Coronary artery (tissue), 2 donors: ENCODE measurements around the gene ANAPC5.
"Not testable (repeated sequence)": the region's sequence is repeated elsewhere in the genome, so short reads cannot be mapped to it uniquely, and the experiment has no call there.

ENCODE experiments used
- DNase-seq: peaks from one replicate; pipeline ENCODE4 v3.0.0-alpha.2; 2017; ENCODE audit warnings: low spot score
- H3K27ac ChIP-seq, 2 donors: fragments of 200-600 bp; sonication (generic); one replicate each; pipeline ENCODE4 v1.5.1; 2016 to 2019
- H3K4me3 ChIP-seq: fragments of 200-600 bp; sonication (generic); 2 replicates; pipeline ENCODE4 v1.5.1; 2016; ENCODE audit warnings: mild to moderate bottlenecking, moderate library complexity
- TF ChIP-seq, protein P1 (sequence below): fragments of 200-600 bp; sonication (generic); IDR thresholded peaks from one replicate; pipeline ENCODE4 v1.5.1; 2019; ENCODE audit warnings: antibody characterized with exemption

The ANAPC5 gene

DNA sequence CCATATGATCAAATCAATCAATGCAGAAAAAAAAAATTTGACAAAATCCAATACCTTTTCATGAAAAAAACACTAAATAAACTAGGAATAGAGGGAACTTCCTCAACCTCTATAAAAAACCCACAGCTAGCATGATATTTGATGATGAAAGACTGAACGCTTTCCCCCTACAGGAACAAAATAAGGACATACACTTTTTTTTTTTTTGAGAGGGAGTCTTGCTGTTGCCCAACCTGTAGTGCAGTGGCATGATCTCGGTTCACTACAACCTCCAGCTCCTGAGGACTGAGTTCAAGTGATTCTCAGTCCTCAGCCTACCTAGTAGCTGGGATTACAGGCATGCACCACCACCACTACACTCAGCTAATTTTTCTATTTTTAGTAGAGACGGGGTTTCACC lies 37.8 kb downstream of the ANAPC5 start:
- no peak overlapping the region for H3K4me3 ChIP-seq
- no peak overlapping the region for H3K27ac ChIP-seq
- no peak for DNase-seq
- TF ChIP-seq, protein P1, sequence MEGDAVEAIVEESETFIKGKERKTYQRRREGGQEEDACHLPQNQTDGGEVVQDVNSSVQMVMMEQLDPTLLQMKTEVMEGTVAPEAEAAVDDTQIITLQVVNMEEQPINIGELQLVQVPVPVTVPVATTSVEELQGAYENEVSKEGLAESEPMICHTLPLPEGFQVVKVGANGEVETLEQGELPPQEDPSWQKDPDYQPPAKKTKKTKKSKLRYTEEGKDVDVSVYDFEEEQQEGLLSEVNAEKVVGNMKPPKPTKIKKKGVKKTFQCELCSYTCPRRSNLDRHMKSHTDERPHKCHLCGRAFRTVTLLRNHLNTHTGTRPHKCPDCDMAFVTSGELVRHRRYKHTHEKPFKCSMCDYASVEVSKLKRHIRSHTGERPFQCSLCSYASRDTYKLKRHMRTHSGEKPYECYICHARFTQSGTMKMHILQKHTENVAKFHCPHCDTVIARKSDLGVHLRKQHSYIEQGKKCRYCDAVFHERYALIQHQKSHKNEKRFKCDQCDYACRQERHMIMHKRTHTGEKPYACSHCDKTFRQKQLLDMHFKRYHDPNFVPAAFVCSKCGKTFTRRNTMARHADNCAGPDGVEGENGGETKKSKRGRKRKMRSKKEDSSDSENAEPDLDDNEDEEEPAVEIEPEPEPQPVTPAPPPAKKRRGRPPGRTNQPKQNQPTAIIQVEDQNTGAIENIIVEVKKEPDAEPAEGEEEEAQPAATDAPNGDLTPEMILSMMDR: no peak

DNA sequence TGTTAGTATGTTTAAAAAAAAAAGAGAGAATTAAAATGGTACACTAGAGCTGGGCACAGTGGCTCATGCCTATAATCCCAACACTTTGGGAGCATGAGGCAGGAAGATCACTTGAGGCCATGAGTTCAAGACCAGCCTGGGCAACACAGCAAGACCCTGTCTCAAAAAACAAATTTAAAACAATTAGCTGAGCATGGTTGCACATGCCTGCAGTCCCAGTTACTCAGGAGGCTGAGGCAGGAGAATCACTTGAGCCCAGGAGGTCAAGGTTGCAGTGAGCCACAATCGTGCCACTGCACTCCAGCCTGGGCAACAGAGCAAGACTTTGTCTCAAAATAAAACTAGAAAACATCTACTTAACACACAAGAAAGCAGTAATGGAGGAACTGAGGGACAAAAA lies 42.0 kb downstream of the ANAPC5 start:
- not testable (repeated sequence) for DNase-seq, H3K4me3 ChIP-seq, H3K27ac ChIP-seq

DNA sequence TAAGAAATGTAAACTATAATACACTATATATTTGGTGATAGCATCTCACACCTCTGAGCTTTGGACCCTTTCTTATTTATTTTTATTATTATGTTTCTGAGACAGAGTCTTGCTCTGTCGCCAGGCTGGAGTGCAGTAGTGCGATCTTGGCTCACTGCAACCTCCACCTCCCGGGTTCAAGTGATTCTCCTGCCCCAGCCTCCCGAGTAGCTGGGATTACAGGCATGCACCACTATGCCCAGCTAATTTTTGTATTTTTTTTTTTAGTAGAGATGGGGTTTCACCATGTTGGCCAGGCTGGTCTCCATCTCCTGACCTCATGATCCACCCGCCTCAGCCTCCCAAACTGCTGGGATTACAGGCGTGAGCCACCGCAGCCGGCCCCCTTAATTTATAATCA lies 44.8 kb downstream of the ANAPC5 start:
- H3K27ac ChIP-seq, H3K4me3 ChIP-seq, DNase-seq: not testable (repeated sequence)

- TF ChIP-seq, protein P1: no peak
- DNase-seq: no peak
Measured at GRCh38 chr12:121304306-121304705, 47.9 kb downstream of the ANAPC5 start.

DNA sequence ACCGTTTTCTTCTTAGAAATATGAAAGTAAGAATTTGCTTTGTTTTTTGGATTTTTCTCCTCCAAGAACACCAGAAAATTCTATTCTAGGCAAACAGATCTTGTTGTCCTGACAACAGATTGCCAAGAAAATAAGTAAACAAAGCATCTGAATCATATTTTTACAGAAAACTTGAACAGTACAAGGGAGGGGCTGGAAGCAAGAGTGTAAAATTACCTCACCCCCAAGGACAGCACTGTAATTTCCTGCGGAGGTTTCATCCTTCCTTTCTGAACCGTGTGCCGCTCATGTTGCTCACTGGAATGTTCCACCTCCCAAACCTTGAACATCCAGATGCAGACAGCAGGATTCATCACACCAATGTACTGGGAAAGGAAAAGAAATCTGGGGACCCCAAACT lies 50.3 kb downstream of the ANAPC5 start:
- Histone ChIP-seq H3K4me3 (no peak overlapping the region), H3K27ac (no peak overlapping the region)
- TF ChIP-seq, protein P1: no peak
- DNase-seq: no peak

More at GRCh38 chr12:121304306-121304705, 47.9 kb downstream of the ANAPC5 start:
- Histone ChIP-seq H3K27ac (no peak overlapping the region), H3K4me3 (no peak overlapping the region)

- H3K27ac ChIP-seq: no peak overlapping the region
- no peak overlapping the region for H3K4me3 ChIP-seq
- DNase-seq: no peak
- TF ChIP-seq, protein P1: no peak
Measured at GRCh38 chr12:121300083-121300819, 52.0 kb downstream of the ANAPC5 start.

- TF ChIP-seq, protein P1: no peak
- no peak for DNase-seq
- Histone ChIP-seq H3K27ac (no peak overlapping the region), H3K4me3 (no peak overlapping the region)
Measured at GRCh38 chr12:121299662-121300061, 52.5 kb downstream of the ANAPC5 start.

GRCh38 chr12:121298411-121298810 lies 53.8 kb downstream of the ANAPC5 start:
- not testable (repeated sequence) for H3K4me3 ChIP-seq, H3K27ac ChIP-seq, DNase-seq
